ENCODE data around the gene SLIT1.

Gene SLIT1

GRCh38 chr10:97017474-97017903, 168.3 kb downstream of the SLIT1 start:
- no peak for DNase-seq

GRCh38 chr10:97016728-97017473, 168.9 kb downstream of the SLIT1 start:
- DNase-seq = no peak

DNA sequence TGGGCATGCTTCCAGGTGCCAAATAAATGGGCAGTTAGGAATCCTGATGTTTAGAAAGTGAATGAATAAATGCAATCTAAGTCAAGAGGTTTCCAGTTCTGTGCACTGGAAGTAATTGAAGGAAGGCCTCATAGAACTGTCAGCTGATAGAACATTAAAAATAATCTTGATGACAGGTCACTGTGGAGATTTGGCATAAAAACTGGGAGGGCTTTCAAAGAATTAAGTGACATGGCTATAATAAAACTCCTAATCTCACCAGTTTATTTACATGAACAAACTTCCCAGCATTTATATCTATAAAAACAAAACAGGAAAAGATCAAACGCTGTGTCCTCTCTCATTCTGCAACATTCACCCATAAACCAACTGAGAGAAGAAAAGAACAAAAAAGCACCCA, 170.5 kb downstream of the SLIT1 start:
- DNase-seq = no peak

GRCh38 chr10:97013983-97014382, 171.8 kb downstream of the SLIT1 start:
- no peak for DNase-seq

GRCh38 chr10:97013568-97013967, 172.2 kb downstream of the SLIT1 start:
- DNase-seq = no peak

DNA sequence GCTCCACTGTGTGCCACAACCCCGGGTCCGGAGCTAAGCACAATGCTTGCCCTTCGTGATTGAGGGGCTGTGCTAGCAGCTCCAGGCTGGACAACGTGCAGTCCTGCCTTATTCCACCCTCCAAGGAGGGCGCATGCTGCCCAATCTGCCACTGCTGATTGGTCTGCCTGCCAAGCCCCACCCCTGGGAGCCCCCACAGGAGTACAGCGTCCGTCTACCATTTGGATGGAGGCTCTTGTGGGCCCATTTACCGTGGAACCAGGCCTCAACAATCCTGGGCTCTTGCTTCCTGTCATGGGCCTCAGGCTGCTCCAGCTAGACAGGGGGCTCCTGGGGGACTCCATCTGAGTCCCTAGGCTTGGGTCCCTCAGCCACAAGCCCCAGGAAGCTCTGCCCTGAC, 173.3 kb downstream of the SLIT1 start:
- no peak for DNase-seq

GRCh38 chr10:97011397-97011796, 174.4 kb downstream of the SLIT1 start:
- no peak for DNase-seq

GRCh38 chr10:97010695-97011206, 175.0 kb downstream of the SLIT1 start:
- no peak for DNase-seq

GRCh38 chr10:97007417-97007816, 178.3 kb downstream of the SLIT1 start:
- no peak for DNase-seq

GRCh38 chr10:97006364-97006763, 179.4 kb downstream of the SLIT1 start:
- DNase-seq = no peak

- no peak for DNase-seq
These were observed 180.4 kb downstream of the SLIT1 start for GRCh38 chr10:97005349-97005748.

DNA sequence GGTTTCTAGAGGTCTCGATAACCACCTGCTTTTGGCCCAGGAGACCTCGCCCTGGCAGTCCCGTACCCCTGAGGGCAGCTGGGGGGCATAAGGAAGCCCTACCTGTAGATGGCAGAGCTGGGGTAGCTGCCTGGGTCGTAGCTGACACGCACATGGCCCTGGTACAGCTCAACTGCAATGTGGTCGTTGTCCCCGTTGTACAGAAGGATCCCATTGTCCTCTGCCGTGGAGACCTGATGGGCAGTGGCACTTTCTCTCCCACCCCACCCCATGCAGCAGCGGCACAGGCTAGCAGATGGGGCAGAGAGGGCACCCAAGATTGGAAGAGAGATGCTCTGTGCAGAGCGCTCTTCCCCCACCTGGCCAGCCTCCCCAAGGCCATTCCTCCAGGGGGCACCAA, 181.2 kb downstream of the SLIT1 start:
- DNase-seq = no peak

GRCh38 chr10:97003804-97004201, 182.0 kb downstream of the SLIT1 start:
- DNase-seq = no peak

DNA sequence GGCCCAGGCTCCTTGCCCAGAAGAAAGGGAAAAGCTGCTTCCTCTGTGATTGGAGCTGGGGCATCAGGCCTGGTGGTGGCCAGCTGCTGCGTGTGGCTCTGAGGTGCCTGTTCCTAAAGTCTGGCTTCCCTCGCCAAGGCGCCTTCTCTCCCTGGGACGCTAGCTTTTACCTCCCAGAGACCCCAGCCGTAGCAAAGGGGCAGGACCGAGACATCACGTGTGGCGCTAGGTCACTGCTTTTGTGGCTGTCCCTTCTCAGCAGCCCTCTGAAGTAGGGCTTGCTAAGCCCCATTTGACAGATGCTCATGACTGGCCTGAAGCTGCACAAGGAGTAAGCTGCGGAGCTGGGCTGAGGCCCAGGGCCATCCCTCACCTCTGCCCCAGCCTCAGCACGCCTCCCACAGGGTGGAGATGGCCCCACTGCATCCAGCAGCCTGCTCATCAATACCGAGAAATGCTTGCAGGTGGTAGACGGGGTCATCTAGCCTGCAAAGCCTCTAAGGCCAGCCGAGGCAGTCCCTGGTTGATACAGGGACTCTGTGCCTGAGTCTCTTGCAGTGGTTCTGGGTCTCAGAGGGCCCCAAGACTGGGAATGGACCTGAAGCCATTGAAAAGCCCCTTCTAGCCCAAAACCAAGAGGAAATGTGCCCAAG, 182.5 kb downstream of the SLIT1 start:
- DNase-seq = no peak

GRCh38 chr10:97002670-97003069, 183.1 kb downstream of the SLIT1 start:
- no peak for DNase-seq

- no peak for DNase-seq
These were observed 184.4 kb downstream of the SLIT1 start for GRCh38 chr10:97001183-97001991.

DNA sequence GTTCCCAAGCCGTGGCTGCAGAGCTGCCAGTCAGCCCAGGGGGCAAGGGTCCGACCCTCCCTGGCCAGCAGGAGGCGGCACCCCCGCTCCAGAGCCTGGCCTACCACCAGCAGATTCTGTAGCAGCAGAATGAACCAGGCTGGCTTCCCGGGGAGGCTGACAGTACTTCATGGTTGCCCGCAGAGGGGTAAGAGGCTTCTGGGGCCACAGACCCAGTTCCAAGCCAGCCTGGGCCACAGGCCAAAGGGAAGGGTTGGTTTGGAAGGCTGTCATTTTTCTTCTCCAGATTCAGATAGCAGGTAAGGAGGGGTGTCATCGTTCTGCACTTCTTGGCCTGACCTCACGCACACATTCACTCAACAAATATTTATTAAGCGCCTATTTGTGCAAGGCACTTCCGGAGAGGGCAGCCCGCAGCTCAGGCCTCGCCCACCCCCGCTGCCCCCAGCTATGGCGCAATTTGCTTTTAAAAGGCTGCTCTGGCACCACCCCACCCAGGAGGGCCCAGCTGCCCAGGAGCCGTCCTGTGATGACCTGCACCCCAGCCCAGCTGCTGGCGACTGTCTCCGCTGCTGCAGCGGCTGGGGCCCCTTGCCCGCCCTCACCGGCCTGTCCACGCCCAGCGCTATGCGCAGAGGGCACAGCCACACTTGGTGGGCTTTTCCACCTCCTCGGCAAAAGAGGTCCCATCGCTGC, 185.1 kb downstream of the SLIT1 start:
- DNase-seq = no peak

GRCh38 chr10:96999987-97000386, 185.8 kb downstream of the SLIT1 start:
- DNase-seq = no peak

GRCh38 chr10:96999337-96999736, 186.4 kb downstream of the SLIT1 start:
- no peak for DNase-seq

DNA sequence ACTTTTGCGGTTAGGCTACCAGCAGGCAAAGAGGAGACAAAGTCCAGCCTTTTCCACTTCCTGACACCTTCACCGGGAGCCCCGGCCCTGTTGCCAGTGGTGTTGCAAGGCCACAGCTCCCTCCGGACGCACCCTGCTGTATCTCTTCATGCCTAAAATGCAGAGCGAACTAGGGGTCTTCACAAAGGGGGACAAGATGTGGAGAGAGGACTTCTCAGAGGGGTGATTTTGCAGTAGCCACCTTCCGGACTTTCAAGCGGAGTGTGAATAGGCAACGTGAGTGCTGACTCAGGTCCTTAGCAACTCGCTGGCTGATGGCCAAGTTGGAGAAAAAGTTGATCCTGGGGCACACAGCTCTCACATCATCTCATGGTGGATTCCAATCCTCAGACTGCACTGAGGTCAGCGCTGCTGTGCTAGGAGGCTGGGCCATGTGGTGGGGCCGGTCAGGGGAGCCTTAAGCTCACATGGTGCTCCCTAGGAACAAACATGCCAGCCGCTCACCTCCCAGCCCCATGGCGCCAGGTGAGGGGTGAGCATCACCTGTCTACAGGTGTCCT, 187.3 kb downstream of the SLIT1 start:
- no peak for DNase-seq

DNA sequence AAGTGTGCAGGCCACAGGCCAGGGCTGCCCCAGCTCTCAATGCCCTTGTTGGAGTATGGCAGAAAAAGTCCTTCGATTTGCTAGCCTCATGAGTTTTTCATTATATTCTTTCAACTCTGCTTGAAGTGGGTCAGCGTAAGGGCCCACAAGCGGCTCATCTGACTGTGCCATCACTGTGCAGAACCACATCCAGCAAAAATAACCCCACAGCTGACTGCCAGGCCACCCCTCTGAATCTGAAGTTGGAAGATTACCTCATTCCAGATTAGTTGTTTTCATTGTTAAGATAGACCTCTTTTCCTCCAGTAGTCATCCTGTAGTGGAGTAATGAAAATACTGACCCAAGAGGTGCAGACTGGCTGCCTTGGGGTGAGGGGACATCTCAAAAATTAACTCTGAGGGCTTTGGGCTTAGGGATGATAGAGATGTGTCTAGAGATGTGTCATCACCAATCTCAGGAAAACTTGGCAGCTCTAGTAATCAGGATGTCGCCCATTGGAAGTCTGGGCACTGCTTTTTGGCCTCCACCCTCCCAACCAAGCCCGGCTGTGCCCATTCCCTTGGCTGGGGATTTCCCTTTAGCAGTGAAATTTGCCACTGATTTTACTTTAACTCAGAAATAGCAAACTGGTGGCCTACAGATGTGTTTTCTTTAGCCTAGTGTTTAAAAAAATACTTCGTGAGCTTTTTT, 189.3 kb downstream of the SLIT1 start:
- no peak for DNase-seq

GRCh38 chr10:96995851-96996250, 189.9 kb downstream of the SLIT1 start:
- no peak for DNase-seq

Data from NCI-H82 (cell line).